Suppressor macrophage treated with lipopolysaccharide for 1 hour (primary cell): Measurements from ENCODE around the gene MSH2.
"Not testable (repeated sequence)": the region's sequence is repeated elsewhere in the genome, so short reads cannot be mapped to it uniquely, and the experiment has no call there.

Experiments used
- DNase-seq, 3 donors: peaks; one replicate each; pipeline ENCODE4 v3.0.0-alpha.2; 2020 to 2022

Gene MSH2

GRCh38 chr2:47485177-47485576 is 82.2 kb downstream of the MSH2 start:
- no peak for DNase-seq

DNA sequence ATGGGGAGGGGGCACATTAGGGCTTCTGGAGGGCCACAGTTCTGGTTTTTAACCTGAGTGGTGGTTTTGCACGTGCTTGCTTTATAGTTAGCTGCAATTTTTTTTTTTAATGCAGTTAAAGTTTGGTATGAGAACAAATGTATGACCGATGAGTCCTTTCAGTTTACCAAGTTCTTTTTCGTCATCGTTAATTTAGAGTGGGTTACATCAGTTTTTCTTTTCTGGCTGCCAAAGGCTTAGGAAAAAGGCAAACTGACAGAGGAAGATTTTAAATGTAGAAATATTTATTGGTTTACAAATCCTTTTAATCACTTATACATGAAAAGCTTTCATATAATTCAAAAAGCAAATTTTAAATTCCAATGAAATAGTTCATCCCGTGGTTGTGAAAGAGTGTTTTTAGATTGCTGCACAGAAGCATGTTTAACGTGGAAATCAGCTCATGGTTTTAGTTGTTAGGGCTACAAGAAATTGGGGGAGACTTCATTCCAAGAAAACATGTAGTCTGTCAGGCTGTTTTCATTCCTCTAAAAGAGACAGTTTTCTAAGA is 82.9 kb downstream of the MSH2 start:
- no peak for DNase-seq

DNA sequence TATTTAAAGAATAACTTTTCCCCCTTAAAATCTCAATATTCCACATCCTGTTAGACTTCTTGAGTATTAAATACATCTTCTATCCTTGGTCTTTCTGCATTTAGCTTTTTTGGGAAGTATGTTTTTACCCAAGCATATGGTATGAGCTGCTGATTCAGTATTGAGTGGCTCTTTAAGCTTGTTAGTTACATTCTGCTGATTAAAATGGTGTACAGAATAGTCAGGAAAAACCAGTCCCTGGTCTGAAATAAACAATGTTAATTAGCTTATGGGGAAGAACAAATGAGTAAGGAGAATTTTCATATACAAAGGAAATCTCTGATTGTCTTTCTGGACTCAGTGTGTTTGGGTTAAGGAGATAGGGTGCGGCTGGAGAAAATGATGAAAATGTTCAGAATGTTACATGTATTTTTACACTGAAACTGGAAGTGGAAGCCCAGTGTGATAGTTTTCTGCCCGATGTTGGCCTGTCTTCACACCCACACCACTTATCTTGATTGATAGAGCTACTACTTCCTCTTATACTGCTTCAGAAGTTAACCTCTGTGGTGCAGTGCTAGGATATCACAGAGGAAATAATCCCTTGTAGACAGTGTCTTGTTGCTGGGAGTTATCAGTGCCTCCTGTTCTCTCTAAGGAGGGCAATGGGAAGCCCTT is 84.0 kb downstream of the MSH2 start:
- peak; percentile 32 to 61 (median 38) for DNase-seq

DNA sequence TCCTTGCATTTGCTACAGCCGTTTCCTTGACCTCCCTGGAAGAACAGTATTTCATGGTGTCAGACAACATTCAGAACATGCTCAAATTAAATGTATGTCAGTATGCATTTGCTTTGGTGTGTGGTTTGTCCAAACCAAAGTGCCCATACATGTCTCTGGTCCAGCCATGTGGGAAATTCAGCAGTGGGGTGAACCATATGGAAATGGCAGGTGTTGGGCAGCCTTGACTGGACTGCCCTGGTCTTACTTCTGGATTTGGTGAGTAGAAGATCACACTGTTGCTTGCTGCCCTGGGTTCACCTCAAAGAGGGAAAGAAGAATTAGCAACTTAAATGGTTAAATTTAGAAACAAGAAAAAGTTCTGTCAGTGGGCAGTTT is 84.5 kb downstream of the MSH2 start:
- no peak for DNase-seq

GRCh38 chr2:47488870-47489584 is 86.1 kb downstream of the MSH2 start:
- DNase-seq: no peak

GRCh38 chr2:47490406-47490805 is 87.5 kb downstream of the MSH2 start:
- no peak for DNase-seq

GRCh38 chr2:47493317-47494035 is 90.5 kb downstream of the MSH2 start:
- no peak for DNase-seq

DNA sequence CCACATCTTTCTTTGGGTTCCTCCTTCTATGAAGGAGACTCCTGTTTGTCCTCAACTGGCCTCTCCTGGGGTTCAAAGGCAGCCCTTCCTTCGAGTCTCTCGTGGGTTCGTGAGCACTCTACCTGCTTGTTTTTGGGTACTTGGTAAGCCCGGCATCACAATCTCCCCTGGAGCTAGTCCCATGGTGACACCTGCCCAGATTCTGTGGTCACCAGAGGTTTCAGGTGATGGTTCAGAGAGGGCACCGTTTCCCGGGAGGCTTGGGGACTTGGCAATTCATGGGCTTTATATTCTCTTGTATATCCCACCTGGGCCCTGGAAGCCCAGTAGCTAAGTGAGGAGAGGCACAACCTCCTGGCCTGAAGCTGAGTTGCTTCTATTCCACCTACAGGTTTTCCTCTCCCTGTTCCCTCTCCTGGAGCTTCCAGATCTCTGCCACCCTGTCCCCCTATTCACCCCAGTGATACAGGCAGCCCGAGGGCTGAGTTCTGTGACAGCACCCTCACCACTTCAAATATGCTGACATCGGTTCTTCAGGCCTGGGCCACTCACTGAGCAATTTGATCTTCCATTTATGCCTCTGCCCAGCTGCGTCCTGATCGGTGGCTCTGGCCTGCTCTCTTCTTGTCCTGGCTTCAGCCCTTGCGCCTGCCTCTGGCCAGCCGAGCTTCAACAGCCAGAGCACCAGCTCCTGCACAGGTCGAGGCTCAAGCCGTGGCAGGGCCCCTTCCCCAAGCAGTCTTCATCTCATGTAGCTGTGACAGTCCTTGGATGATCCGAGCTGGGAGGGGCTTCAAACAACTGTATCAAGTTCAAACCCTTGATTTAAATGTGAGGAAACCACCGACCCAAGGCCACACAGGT is 91.5 kb downstream of the MSH2 start:
- no peak for DNase-seq

GRCh38 chr2:47497843-47498460 is 95.0 kb downstream of the MSH2 start:
- DNase-seq: no peak

DNA sequence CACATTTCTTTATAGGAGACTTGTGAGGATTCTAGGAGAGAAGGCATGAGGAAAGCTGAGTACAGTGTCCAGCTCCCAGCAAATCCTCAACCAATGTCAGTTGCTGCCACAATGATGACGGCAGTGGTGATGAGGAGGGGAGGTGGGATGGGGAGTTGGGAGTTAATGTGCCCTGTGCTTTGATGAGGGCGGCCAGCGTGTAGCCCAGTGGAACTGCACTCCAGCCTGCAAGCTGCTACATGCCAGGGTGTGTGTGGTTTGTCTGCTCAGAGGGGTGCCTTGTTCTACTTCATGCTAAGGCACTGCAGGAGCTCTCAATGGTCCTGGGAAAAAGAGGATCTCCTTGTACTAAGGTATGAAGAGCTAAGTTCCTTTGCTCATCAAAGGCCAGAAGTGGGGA is 96.1 kb downstream of the MSH2 start:
- no peak for DNase-seq

GRCh38 chr2:47499621-47500309 is 96.8 kb downstream of the MSH2 start:
- no peak for DNase-seq

DNA sequence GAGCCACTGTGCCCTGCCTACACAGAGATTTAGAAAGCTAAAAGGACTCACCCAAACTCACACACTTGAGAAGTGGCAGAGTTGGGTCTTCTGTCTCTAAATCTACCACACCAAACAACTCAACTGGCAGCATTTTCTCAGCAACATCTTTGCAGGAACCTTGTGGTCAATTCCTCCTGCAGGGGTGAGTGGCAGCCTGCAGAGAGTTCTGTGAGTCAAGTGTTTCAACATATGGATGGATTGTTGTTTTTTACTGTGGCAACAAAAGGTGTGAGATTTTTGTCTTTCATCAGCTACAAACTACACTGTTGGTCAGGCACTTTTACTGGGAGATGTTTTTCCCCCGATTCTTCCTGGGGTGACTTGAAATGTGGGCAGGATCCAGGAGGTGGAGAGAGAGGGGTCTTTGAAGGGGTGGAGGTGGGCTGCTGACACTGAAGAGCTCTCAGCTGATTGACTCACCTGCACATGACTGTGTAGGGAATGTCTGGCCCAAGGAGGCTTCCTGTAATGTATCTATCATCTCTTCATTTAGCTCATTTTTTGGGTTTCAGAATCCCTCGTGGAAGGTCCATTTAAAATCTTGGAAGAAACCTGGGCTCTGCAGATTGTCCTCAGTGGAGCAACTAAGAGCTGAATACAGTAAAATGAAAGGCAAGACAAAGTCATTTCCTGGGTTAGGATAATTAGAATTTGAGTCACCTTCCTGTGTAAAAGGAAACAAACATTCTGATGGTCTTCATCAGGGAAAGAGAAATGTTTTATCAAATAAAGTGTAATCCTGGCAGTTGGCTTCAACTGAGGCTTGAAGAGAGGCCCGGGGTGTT is 98.6 kb downstream of the MSH2 start:
- no peak for DNase-seq

- not testable (repeated sequence) for DNase-seq
Measured at GRCh38 chr2:47502498-47502897, 99.5 kb downstream of the MSH2 start.

DNA sequence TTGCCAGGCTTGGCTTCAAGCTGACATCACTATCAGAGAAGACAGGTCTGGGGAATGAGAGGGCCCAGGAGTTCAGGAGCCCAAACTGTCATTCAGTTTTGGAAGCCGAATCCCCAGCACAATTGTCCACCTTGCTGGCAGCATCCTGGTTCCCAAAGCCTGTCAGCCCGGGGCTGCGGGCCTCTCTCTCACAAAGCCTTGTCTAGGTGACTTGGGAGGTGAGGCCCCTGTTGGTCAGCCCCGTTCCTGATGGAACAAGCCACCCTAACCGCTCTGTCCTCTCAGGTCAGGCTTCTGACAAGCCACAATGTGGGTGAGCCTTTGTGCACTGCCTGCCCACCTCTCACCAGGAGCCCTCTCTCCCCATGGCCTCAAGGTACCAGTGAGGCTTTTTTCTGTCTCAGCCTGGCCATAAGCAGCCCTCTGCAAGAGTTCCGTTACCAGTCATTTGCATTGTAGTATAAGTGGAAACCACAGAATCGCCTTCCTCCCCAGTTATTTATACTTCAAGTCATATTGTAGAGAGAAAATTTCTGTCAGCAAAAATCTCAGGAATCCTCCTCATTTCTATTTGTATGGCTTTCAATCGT is 100.6 kb downstream of the MSH2 start:
- DNase-seq: no peak

- DNase-seq: no peak
Measured at GRCh38 chr2:47504174-47504810, 101.3 kb downstream of the MSH2 start.

DNA sequence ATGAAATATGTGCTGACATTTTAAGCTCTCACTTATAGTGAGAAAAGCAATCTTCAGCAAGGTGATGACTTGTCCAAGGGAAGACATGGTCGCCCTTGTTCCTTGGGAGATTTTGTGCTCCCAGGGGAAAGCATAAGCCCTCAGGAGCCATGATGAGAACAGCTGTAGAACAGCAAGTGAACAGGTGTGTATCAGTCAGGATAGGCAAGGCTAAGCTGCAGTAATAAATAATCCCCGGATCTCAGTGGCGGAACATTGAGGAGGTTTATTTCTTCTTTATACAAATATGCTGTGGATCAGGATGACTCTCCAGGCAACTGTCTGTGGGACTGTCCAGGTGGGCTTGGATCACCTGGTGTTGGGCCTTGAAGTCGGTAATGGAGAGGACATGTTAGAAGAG is 103.1 kb downstream of the MSH2 start:
- no peak for DNase-seq

GRCh38 chr2:47506436-47506835 is 103.5 kb downstream of the MSH2 start:
- DNase-seq: no peak

DNA sequence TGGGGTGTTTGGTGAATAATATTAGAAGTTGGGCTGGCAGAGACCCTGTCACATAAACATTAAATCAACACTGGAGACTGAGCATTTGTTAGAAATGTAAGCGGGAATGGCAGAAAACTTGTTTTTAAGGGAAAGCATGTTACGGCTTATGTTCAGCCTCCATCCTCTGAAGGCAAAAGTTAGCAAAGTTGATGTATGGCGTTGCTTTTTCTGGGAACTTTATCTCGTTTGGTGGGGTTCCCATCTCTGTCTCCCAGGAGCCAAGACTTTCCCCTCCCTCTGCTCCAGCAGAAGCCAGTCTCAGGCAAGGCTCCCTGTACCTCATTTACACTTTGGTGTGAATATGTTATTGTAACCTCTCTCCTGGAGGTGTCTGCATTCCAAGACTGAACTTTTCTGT is 105.1 kb downstream of the MSH2 start:
- DNase-seq: no peak

DNA sequence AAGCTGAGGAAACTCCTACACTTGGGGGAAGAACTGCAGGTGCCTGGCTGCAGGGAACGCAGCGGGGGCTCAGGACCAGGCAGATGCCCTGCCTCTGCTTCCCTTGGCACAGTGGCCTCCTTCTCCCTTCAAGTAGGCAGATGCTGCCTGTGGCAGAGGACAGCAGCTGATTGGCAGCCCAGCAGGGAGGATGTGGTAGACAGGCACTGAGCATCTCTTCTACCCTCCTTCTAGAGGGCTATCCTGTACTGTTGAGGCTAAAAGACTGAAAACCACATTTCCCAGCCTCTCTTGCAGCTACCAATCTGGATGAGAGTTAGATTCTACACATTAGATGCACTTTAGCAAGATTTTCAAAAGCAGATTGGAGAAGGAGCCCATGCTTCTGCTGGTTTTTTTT is 105.7 kb downstream of the MSH2 start:
- no peak for DNase-seq

DNA sequence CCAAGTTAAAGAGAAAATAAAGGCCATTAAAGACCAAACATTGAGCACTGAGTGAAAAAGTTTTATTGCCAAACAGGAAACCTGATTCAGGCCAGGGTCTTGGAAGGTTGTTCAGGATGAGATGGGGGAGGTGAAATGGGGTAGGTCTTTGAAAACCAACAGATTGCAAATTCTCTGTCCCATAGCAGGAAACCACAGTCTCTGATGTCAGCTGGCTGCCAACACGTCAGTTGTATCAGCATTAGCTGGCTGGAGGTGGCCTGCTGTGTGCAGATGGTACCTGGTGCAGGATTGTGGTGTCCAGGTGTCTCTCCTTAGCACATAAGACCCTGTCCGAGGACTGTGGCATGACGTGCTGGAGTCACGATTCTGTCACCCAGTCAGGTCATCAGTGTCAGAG is 106.3 kb downstream of the MSH2 start:
- DNase-seq: no peak
